Activated B cell treated with CpG ODN at 0.5 μM for 24 hours (primary cell): ENCODE results near the gene GALNT14. TPM values are rescaled to one million over a fixed set of nuclear protein-coding genes. Genes with fewer than 3 reads are reported as not detected.

ENCODE experiments used
- ATAC-seq: fragments of 200-7000 bp; cut with Tn5 transposase; one replicate; pipeline ENCODE4 v1.10.0; 2021; ENCODE audit warnings: low read depth, mild to moderate bottlenecking, moderate library complexity
- CTCF ChIA-PET: fragments of 350-600 bp; sonication (Branson Sonifier 250); formaldehyde crosslinking; loops from one replicate; lab custom pipeline; 2021; ENCODE audit warnings: antibody characterized with exemption; lab: Charles Lee
- POLR2A ChIA-PET: fragments of 350-600 bp; sonication (Branson Sonifier 250); formaldehyde crosslinking; loops from one replicate; lab custom pipeline; 2021; ENCODE audit warnings: antibody characterized with exemption; lab: Charles Lee
- DNase-seq: peaks from one replicate; pipeline ENCODE4 v3.0.0; 2022
- H3K27ac Mint-ChIP-seq: one replicate; pipeline ENCODE4 v1.8.0; 2020; ENCODE audit warnings: mixed read lengths
- H3K27me3 Mint-ChIP-seq: one replicate; pipeline ENCODE4 v1.8.0; 2021; ENCODE audit warnings: mixed read lengths
- H3K36me3 Mint-ChIP-seq: one replicate; pipeline ENCODE4 v1.8.0; 2021; ENCODE audit warnings: low read depth, mixed read lengths
- H3K4me1 Mint-ChIP-seq: one replicate; pipeline ENCODE4 v1.8.0; 2021; ENCODE audit warnings: mixed read lengths
- H3K4me3 Mint-ChIP-seq: one replicate; pipeline ENCODE4 v1.8.0; 2020; ENCODE audit warnings: mild to moderate bottlenecking, mixed read lengths
- H3K9me3 Mint-ChIP-seq: one replicate; pipeline ENCODE4 v1.8.0; 2020; ENCODE audit warnings: mixed read lengths
- intact Hi-C: fragments of 100-400 bp; cut with micrococcal nuclease; formaldehyde crosslinking; loops from one replicate; pipeline ENCODE4 v1.15.1; 2024
- total RNA-seq: library from RNA; stranded (reverse); gene quantifications from 2 replicates; pipeline ENCODE4 v1.2.3, GENCODE V29; 2022
- TF ChIP-seq, protein P1 (sequence below): fragments of 200-600 bp; IDR thresholded peaks from one replicate; pipeline ENCODE4 v1.8.0; 2022; ENCODE audit warnings: antibody characterized with exemption, mild to moderate bottlenecking

Gene GALNT14
- total RNA-seq, 1 donor from 2014 or later: 6.6 TPM

DNA sequence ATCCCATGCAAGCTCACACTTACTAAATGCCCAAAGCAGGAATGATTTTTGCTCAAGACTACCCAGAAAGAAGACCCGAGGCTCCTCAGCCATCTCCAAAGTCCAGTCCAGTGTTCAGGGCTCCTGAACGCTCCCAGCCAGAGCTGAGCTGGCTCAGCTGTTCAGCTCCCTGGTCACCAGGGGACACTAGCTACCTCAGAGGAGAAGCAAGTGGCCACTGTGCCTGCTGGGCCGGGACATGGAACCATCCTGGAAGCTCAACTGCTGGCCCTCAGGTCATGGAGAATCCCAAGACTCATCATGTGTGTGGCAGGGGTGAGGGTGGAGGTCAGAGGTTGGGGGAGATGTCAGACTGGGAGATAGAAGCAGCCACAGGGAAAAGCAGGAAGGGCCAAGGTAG is 89.0 kb downstream of the GALNT14 start:
- Mint-ChIP-seq H3K27me3 (no peaks in the 10 kb centered on the region), H3K9me3 (no peaks in the 10 kb centered on the region), H3K27ac (no peak overlapping the region), H3K36me3 (no peaks in the 10 kb centered on the region), H3K4me1 (no peaks in the 10 kb centered on the region), H3K4me3 (no peak overlapping the region)
- ChIA-PET POLR2A (no interaction called here), CTCF (no interaction called here)
- TF ChIP-seq, protein P1, sequence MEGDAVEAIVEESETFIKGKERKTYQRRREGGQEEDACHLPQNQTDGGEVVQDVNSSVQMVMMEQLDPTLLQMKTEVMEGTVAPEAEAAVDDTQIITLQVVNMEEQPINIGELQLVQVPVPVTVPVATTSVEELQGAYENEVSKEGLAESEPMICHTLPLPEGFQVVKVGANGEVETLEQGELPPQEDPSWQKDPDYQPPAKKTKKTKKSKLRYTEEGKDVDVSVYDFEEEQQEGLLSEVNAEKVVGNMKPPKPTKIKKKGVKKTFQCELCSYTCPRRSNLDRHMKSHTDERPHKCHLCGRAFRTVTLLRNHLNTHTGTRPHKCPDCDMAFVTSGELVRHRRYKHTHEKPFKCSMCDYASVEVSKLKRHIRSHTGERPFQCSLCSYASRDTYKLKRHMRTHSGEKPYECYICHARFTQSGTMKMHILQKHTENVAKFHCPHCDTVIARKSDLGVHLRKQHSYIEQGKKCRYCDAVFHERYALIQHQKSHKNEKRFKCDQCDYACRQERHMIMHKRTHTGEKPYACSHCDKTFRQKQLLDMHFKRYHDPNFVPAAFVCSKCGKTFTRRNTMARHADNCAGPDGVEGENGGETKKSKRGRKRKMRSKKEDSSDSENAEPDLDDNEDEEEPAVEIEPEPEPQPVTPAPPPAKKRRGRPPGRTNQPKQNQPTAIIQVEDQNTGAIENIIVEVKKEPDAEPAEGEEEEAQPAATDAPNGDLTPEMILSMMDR: no peak
- DNase-seq (no peak), ATAC-seq (no peak)
- intact Hi-C loops: no loop called here

DNA sequence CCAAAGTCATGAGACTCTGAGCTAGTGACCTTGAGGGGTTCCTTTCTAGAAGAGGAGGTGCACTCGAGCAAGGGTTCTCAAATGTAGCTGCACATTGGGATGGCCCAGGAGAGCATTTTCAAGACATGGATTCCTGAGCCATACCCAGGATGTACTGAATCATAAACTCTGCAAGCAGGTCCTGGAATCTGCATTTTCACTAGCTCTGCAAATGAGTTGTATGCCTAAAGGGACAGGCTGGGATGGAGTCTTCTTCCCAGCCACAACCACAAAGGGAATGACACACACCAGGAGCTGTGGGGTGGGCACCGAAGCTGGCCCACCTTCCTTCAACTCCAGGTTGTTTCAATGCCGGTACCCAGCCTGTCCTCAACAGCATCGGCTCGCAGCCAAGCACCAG is 90.6 kb downstream of the GALNT14 start:
- Mint-ChIP-seq H3K9me3 (no peaks in the 10 kb centered on the region), H3K27ac (no peak overlapping the region), H3K4me1 (no peaks in the 10 kb centered on the region), H3K27me3 (no peaks in the 10 kb centered on the region), H3K36me3 (no peaks in the 10 kb centered on the region), H3K4me3 (no peak overlapping the region)
- CTCF ChIA-PET: interaction anchor here (0.7 kb wide), 1 partner anchor 279 kb away, joined by 3 read pairs; no protein-coding TSS in a partner anchor
- POLR2A ChIA-PET: no interaction called here
- intact Hi-C loops: no loop called here
- DNase-seq (no peak), ATAC-seq (no peak)
- TF ChIP-seq, protein P1: no peak

DNA sequence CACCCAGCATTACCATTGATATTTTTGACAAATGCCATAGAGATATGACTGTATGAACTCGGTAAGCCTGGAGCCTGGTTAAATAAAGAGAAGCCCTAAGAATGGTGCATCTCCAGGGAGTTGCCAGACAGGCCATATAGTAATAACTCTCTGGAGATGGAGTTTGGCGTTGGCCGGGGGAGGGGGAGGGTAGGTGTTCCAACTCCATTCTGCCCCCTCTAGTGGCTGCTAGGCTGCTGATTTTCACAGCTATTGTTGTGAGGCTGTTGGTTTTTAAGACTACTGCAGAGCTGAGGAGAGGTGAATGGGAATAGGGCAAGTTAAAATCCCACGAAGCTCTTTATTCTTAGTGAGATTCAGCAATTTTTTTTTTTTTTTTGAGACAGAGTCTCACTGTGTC is 99.9 kb downstream of the GALNT14 start:
- no peaks in the 10 kb centered on the region for H3K4me1 Mint-ChIP-seq
- ChIA-PET CTCF (no interaction called here), POLR2A (no interaction called here)
- no peak overlapping the region for H3K27ac Mint-ChIP-seq
- intact Hi-C loops: no loop called here
- TF ChIP-seq, protein P1: no peak
- ATAC-seq (no peak), DNase-seq (no peak)
- H3K4me3 Mint-ChIP-seq: no peak overlapping the region
- peaks cover 2% of the 10 kb centered on the region for H3K36me3 Mint-ChIP-seq
- H3K27me3 Mint-ChIP-seq: no peaks in the 10 kb centered on the region
- peaks cover 19% of the 10 kb centered on the region for H3K9me3 Mint-ChIP-seq

DNA sequence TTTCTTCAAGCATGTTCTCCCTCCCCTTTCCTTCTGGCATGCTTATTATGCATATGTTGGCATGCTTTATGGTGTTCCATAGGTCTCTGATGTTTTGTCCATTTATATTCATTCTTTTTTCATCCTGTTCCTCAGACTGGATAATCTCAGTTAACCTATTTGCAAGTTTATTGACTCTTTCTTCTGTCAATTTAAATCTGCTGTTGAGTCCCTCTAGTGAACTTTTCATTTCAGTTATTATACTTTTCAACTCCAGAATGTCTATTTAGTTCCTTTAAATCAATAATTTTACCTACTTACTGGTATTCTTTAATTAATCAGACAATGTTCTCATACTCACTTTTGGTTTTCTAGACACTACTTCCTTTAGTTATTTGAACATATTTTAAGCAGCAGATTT is 101.2 kb downstream of the GALNT14 start:
- DNase-seq: no peak
- no peak for ATAC-seq
- no peaks in the 10 kb centered on the region for H3K27me3 Mint-ChIP-seq
- intact Hi-C loops: no loop called here
- H3K4me3 Mint-ChIP-seq: no peak overlapping the region
- peaks cover 19% of the 10 kb centered on the region for H3K9me3 Mint-ChIP-seq
- no peaks in the 10 kb centered on the region for H3K4me1 Mint-ChIP-seq
- ChIA-PET CTCF (no interaction called here), POLR2A (no interaction called here)
- TF ChIP-seq, protein P1: no peak
- no peak overlapping the region for H3K27ac Mint-ChIP-seq
- H3K36me3 Mint-ChIP-seq: peaks cover 2% of the 10 kb centered on the region

DNA sequence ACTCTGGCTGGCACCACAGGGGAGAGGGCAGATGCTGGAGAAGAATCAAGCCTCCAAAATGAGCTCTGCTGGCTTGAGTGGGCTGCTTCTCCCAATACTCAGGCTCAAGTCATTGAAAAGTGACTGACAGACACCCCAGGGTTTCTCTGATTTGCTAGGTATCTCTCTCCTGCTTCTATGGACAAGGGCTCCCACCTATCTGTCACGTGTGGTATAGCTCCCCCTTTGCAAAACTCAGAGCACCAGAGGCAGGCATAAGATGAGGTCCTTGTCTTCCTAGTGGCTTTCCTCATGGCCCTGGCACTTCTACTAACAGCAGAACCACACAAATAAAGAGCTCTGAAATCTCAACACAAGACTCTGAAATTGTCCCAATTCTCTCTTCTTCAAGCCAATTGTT is 105.2 kb downstream of the GALNT14 start:
- Mint-ChIP-seq H3K9me3 (peaks cover 19% of the 10 kb centered on the region), H3K27ac (no peak overlapping the region), H3K4me1 (peaks cover 4% of the 10 kb centered on the region), H3K27me3 (no peaks in the 10 kb centered on the region), H3K36me3 (peaks cover 2% of the 10 kb centered on the region), H3K4me3 (no peak overlapping the region)
- TF ChIP-seq, protein P1: no peak
- ChIA-PET POLR2A (no interaction called here), CTCF (no interaction called here)
- intact Hi-C loops: no loop called here
- DNase-seq: no peak
- no peak for ATAC-seq
